Upper lobe of left lung (tissue), 4 donors: ENCODE results near the gene LRG1.

ENCODE experiments used
- POLR2A ChIP-seq, 4 donors: fragments of 450-650 bp; IDR thresholded peaks; one replicate each; pipeline ENCODE4 v1.5.1; 2016 to 2017; ENCODE audit warnings: antibody characterized with exemption in 4 of 4, mild to moderate bottlenecking in 2 of 4
- POLR2AphosphoS5 ChIP-seq, 2 donors: sonication (generic); formaldehyde crosslinking; IDR thresholded peaks; one replicate each; pipeline ENCODE4 v1.5.1; 2017; ENCODE audit warnings: antibody characterized with exemption in 2 of 2
- TF ChIP-seq, protein P1 (sequence below), 6 experiments: fragments of 450-650 bp in 4 of 6; fragments of 200-600 bp in 2 of 6; sonication (generic) in 2 of 6; IDR thresholded peaks; one replicate each; pipeline ENCODE4 v1.5.1; 2016 to 2019; ENCODE audit warnings: antibody characterized with exemption in 6 of 6

DNA sequence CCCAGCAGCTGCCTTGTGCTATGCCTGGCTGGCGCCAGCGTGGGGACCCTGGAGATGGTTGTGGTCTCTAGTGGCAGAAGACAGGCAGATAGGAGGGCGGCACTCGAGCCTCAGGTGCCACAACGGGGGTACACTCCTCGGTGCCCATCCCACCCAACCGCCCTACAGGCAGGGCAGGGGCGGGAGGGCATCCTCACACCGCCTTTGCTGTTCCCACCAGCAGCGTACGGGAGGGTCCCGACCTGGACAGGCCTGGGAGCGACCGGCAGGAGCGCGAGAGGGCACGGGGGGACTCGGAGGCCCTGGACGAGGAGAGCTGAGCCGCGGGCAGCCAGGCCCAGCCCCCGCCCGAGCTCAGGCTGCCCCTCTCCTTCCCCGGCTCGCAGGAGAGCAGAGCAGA lies 38.1 kb downstream of the LRG1 start:
- TF ChIP-seq, protein P1, sequence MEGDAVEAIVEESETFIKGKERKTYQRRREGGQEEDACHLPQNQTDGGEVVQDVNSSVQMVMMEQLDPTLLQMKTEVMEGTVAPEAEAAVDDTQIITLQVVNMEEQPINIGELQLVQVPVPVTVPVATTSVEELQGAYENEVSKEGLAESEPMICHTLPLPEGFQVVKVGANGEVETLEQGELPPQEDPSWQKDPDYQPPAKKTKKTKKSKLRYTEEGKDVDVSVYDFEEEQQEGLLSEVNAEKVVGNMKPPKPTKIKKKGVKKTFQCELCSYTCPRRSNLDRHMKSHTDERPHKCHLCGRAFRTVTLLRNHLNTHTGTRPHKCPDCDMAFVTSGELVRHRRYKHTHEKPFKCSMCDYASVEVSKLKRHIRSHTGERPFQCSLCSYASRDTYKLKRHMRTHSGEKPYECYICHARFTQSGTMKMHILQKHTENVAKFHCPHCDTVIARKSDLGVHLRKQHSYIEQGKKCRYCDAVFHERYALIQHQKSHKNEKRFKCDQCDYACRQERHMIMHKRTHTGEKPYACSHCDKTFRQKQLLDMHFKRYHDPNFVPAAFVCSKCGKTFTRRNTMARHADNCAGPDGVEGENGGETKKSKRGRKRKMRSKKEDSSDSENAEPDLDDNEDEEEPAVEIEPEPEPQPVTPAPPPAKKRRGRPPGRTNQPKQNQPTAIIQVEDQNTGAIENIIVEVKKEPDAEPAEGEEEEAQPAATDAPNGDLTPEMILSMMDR (IDR thresholded peaks at IDR 0.05), result no peak
- TF ChIP-seq POLR2A (IDR thresholded peaks at IDR 0.05), result no peak
- no peak for TF ChIP-seq POLR2AphosphoS5 (IDR thresholded peaks at IDR 0.05)
